HK-2 (cell line): ENCODE measurements around the gene OBP2A.

ENCODE experiments used
- DNase-seq: peaks from one replicate; pipeline ENCODE4 v3.0.0-alpha.2; 2018; ENCODE audit not compliant: unreplicated experiment

Gene OBP2A

DNA sequence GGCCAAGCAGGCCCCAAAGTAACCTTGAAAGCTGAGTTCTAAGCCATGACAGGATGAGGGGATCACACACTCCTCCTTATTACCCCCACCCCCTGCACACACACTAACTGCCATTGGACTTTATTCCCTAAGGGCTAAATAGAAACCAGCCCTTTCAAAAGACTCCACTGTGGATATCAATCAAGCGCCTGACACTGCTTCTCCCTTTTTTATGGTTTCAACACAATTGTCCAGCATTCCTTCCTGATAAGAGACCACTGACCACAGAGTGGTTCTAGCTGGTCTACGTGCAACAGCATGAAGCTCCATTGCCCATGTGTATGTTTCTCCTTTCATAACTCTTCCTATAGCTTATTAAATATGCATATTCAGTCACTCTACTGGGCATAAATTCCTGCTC, 50.3 kb downstream of the OBP2A start:
- no peak for DNase-seq
